HTR-8/SVneo (cell line): ENCODE data around the gene CDKAL1.
"Not testable (repeated sequence)": the region's sequence is repeated elsewhere in the genome, so short reads cannot be mapped to it uniquely, and the experiment has no call there.

Experiments
- DNase-seq: peaks from one replicate; pipeline ENCODE4 v3.0.0; 2011; ENCODE audit warnings: low spot score, mixed read lengths; ENCODE audit not compliant: insufficient read length
- FAIRE-seq: peaks from 2 replicates; lab custom pipeline; 2011; peaks lifted over from hg19 to GRCh38; lab: Jason Lieb, UNC

CDKAL1 gene

DNA sequence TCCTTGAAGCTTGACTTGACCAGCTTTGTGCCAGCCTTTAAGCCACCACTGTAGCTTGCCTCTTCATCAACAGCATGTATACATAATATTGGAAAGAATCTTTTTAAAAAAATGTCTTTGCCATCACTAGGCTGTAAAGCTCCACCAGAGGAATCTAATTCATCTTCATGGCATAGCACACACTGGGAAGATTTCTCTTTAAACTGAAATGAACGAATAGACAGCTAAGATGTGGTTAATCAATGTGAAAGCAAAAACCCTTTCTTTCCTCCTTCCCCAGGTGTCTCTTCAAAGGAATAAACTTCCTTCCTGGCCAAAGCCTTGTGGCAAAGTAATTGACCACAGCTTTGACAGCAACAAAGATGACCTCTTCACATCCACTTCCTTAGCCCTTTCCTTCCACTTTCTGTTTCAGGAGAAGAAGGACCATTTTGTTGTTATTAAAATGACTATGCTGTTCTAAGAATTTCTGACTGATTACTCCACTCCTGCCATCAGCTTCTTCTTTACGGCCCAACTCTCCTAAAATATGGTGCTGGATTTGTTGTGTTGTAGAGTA, 630.6 kb downstream of the CDKAL1 start:
- no peak for DNase-seq
- FAIRE-seq = no peak

DNA sequence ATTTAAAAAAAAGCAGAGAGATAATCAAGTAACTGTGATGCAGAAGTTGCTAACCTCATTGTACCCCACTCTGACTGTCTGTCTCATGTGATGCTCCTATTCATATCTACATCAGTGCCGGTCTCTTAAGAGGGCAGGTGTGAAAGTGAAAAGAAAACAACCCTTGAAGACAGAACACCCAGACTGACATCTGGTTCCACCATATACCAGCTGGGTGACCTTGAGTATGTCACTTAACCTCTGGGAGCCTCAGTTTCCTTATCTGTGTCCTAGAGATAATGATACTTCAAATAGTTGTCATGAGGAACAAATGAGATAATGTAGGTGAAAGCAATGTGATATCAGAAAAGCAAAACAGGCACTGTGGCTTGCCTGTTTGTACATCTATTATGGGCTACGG, 632.5 kb downstream of the CDKAL1 start:
- no peak for FAIRE-seq
- DNase-seq = no peak

DNA sequence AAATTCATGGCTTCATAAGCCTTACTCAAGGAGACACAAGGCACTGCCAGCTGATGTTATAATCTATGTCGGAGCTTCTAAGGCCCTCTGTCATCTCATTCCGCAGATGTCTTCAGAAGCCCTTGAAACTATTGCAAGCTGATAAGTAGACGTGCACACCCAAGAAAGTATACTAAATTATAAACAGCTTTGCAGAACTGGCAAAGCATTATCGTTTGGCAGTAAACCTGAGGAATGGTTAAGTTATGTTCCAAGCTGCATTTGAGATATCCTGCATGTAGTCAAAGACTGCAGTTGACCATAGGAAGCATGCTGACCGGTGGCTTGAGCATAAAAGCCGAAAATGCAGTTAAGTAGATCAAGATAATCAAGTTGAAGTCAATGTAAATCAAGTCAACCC, 633.5 kb downstream of the CDKAL1 start:
- FAIRE-seq = no peak
- no peak for DNase-seq

DNA sequence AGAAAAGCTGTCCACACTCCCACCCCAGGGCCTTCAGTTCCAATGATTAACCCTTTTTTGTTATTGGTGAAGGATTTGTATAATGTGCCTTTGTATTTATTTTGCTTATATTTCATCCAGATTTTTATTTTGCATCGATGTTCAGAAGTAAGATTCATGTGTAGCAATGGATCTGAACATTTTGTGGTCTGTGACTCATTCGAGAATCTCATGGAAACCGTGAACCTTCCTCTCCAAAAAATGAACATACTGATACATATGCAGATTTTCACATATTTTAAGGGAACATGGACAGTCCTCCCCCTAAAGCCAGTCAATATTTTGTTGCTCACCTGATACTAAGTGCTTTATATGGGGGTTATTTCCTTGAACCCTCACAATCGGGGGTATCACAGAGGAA, 637.5 kb downstream of the CDKAL1 start:
- DNase-seq (no peak), FAIRE-seq (no peak)

DNA sequence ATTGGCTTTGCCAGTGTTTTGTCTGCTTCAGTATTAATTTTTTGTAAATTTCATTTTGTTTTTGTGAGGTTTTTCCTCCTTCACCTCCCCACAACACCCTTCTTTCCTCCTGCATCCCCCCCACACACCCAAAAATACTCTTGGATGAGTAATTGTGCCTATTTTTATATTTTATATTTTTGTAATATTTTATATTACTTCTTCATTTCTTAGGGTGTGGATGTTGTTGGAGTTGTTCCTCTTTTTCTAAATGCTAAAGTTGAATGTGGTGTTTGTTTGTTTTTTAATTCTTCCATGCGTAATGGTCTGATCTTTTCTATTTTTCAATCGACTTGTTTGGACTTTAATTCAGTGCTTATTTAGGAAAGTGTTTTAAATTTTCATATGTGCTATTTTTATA, 638.8 kb downstream of the CDKAL1 start:
- FAIRE-seq (no peak), DNase-seq (no peak)

DNA sequence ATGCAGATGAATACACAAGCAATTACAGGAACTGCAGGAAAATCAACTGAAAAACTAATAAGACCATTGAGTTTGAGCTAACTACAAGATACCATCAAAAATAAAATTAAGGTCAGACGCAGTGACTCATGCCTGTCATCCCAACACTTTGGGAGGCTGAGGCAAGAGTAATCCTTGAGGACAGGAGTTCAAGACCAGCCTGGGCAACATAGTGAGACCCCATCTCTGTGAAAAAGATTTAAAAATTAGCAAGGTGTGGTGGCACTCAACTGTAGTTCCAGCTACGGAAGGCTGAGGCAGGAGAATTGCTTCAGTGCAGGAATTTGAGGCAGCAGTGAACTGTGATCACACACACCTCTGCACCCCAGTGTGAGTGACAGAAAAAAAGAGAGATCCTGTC, 639.4 kb downstream of the CDKAL1 start:
- FAIRE-seq (no peak), DNase-seq (no peak)

DNA sequence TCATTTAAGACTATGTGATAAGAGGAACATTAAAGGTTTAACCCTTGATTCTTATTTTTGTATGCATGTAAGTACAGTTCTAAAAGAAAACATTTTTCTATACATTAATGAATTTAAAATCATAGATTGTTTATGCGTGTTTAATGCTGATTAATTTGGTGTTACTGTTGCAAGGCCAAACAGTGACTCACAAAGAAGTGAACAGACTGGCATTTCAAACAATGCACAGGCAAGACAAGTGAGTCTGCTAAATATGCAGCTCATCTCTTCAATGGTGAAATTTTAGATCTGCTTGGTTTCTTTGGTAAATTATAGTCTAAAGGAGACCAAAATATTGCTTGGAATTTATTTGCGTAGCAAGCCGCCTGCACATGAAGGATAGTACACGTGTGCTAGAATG, 641.9 kb downstream of the CDKAL1 start:
- DNase-seq (no peak), FAIRE-seq (no peak)

DNA sequence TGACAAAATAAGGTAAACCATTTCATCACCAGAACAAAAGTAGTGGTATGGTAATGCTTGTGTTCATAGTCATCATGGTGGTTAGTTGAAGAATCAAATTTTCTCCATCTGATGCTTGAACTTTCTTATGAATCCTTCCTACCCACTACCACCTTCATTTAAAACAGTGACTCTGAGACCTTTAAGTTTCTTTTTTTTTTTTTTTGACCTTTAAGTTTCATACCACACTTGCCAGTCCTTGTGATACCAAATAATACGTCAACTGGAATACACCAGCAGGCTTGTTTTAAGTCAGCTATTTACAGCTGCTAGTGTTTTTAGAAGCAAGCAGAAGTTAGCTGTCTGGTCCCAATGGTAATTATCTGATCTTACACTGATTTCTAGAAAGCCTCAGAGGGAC, 645.9 kb downstream of the CDKAL1 start:
- no peak for FAIRE-seq
- DNase-seq = no peak

DNA sequence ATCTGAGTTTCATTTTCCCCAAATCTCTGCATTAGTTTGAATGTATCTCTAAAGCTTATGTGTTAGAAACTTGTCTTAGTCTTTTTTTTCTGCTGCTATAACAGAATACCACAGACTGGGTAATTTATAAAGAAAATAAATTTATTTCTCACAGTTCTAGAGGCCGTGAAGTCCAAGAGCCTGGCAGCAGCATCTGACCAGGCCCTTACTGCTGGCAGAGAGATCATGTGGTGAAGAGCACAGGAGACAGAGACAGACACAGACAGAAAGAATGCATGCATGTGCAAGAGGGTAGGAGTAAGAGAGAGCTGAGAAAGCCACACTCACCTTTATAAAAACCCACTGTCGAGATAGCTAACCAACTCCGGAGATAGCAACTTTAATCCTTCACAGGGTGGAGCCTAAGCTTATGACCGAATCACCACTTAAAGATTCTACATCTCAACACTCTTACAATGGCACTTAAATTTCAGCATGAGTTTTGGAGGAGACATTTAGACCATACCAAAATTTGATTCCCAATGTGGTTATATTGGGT, 646.6 kb downstream of the CDKAL1 start:
- FAIRE-seq (no peak), DNase-seq (no peak)

DNA sequence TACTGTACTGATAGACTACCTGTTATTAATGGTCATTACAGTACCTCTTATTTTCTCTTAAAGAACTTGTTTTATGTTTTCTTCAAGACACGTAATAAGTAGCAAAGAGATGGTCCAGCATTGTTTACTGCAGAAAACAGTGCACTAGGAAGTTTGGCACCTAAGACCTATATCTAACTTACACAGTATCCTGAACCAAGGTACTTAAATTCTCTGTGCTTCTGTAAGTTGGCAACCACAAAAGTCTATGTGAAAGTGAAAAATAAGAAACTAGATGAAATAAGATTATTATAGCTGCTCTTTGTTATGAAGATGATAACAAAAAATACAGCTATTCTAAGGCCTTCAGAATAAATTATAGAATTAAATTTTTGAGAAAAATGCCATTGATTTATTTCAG, 647.6 kb downstream of the CDKAL1 start:
- no peak for DNase-seq
- FAIRE-seq = no peak

DNA sequence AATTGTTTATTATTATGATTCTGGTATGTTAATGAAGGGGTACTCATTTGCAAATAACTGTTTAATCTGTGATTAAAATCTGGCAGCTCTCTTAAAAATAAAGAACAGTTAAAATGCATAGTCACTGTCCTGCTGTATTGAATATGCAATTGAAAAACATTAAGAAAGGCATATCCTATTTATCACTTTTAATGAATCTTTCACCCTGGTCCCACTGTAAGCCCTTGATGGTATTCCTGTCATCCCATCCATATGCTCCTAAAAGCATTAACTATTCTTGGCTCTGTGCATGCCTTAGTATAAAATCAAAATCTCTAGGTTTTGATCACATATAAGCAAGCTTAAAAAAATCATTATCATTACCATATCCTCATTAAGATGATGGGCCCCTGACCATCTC, 648.3 kb downstream of the CDKAL1 start:
- FAIRE-seq (no peak), DNase-seq (no peak)

DNA sequence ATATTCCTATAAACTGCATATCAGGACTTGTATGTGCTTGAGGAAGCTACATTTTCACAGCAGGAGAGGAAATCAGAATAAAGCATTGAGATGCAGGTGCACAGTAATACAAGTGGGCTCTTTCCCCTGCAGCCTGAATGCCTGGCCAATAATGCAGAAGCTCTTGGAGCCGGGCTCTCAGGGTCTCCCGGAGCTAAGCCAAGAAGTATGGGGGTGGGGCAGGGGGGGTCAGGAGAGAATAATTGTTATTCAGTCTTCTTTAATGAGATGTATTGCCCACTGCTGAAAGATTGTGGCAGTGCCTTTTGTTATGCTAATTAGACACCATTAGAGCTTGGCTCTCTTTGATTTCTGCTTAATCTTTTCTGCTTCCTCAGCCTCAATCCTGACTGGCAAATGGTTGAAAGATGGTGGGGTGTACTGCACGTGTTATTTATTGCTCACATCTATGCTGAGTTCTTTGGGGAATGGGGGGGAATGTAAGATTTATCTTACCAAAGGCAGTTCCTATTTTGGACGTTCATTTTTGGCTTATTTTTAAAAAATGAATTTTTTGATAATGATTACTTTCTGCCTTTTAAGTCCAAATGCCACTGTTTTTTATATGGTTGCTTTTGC, 651.7 kb downstream of the CDKAL1 start:
- DNase-seq (no peak), FAIRE-seq (no peak)

DNA sequence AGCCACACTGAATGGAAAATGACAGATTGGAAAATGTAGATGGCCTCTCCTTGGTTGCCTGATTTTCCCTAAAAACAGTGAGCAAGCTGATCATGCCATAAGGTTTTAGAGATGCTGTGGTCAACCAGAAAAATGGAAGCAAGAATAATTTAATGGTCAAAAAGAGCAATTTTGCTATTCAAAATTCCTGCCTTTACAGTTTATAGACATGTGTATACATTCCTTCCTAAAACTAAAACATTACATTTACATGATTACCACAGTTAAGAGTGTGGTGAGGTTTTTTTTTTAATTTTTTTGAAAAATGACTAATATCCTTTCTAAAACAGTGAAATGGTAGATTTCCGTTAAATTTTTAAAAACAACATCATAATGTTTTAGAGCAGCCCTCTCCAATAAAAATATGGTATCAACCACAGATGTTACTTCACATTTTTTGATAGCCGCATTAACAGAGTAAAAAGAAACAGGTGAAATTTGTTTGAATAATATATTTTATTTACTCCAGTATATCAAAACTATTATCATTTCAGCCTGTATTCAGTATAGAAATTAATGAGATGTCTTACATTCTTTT, 652.3 kb downstream of the CDKAL1 start:
- FAIRE-seq (no peak), DNase-seq (no peak)

DNA sequence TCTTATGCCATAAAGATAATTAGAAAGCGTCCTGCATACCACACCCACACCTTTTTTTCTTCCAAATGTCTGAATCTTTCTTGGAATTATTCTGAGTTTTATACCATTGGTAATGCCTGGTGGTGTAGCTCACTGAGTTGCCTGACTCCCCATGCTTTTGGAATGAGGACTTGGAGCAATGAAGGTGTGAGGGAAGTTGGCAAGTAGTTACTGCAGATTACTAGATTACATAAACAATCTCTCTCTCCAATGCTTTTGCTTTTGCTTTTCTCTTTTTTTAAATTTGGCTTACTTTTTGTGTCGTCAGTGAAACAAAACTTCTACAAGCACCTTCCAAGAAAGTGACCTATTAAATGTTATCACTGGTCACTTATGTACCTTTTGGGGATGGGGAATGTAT, 653.2 kb downstream of the CDKAL1 start:
- FAIRE-seq = no peak
- DNase-seq = no peak

DNA sequence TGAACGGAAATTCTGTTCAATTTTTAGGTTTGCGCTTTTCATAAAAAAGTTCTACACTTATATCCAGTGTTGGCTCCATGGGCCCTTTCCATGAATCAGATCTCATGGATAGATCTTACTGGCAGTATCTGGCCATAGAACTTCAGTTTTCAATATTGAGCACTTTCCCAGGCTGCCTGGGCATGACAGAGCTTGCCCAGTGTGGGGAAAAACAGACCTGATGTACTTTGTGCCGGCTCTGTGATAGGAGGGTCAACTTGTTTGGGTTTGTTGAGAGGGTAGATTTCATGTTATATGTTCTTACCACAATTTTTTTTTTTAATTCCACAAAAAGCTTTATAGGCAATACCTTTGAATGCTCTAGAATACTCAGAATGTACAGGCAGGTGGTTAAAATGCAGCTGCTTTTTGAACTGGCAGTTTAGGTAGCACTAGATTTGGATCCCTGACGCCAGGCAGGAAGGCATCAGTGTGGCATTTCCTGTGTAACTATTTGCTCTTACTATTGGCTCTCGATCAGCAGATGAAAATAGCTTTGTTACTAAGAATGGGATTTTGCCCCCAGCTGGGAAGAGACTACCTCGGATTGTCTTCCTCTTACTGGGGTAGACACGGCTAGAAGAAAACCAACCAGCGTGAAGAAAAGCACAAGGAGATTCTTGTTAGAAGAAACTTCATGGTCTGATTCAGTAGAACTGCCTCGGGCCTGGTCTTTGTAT, 654.4 kb downstream of the CDKAL1 start:
- no peak for FAIRE-seq
- DNase-seq = no peak

DNA sequence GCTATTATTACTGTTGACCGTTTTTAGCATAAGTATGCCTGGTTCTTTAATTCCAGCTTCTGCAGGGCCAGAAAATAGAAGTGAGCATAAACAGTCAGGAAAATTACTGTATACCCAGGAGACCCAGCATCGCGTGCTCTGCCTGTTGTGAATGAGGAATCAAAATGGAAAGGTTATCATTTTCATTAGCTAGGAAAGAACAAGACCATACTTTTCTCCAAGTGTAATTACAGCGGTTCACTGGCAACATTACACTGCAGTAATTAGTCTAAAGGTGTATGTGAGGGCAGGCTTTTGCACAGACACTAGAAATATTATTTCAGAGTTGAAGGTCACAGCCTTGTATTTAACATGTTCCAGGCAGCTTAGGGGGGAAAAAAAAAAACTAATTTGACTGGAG, 655.5 kb downstream of the CDKAL1 start:
- FAIRE-seq = no peak
- no peak for DNase-seq

DNA sequence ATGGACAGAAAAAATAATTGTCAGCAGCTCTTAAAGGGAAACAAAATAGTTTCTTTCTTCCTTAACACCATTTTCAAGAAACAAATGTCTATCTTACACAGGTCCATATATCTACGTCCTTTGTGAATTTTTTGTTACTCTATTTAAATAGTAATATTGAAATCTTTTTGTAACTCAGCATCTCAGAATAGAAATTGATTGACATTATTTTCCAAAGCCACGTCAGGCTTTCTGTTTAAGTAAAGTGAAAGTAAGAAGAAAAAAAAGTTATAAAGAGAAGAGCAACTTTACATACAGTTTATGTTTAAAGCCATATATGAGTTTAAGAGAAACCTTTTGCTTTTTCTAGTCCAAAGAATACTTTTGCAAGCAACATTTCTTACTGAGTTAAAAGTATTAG, 656.4 kb downstream of the CDKAL1 start:
- no peak for DNase-seq
- FAIRE-seq = no peak

DNA sequence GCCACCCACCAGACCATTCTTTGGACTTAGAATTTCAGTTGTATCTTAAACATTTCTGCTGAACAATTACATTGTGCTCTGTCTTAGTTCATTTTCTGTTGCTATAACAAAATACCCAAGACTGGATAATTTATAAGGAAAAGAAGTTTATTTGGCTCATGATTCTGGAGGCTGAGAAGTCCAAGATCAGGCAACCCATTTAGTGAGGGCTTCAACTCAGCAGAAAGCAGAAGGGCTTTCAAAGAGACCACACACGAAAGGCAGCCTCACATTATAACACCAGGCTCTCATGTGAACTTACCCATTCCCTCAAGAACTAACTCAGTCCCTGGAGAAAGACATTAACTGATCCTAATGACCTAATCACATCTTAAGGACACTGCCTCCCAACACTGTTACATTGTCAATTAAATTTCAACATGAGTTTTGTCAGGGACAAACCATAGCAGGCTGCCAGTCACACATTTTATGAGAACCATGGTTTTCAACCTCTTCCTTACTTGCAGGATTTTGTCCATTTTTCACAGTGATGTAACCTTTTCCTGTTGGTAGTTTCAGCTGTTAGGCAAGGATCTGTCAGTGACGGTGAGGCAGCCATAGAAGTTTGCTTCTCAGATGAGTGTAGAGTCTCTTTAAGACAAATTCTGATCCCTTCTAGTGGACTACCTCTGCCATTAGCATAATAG, 659.7 kb downstream of the CDKAL1 start:
- DNase-seq = no peak
- FAIRE-seq = peak; percentile 20

DNA sequence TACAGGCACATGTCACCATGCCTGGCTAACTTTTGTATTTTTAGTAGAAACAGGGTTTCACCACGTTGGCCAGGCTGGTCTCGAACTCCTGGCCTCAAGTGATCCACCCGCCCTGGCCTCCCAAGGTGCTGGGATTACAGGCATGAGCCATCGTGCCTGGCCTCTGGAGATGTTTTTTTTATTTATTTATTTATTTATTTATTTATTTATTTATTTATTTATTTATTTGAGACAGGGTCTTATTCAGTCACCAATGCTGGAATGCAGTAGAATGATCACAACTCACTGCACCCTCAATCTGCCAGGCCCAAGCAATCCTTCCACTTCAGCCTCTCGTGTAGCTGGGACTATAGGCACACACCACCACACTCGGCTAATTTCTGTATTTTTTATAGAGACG, 661.0 kb downstream of the CDKAL1 start:
- FAIRE-seq, DNase-seq: not testable (repeated sequence)

DNA sequence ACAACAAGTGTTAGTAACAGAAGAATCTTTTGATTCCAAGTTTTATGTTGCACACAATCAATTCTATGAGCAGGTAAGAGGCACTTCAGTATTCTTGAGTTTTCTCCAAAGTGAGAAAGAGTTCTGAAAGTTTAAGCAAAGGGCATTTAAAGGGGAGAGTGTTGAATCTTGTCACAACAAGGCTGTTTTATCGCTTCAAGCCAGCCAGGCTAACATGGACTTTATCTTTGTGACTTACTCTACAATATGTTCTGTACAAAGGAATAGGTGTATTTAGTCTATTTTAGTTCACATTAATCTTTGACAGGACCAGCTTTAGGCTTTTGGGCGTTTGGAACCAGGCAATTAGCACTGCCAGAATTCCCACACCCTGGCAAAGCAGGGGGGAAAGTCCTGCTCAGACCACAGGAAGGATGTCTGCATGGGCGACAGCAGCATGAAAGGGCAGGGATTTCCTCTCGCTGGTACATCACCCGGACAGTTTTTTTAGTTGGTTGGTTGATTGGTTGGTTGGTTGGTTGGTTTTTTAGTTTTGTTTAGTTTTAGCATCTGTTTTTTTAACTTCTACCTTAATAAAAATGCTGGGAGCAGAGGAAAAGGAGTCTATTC, 663.9 kb downstream of the CDKAL1 start:
- no peak for DNase-seq
- no peak for FAIRE-seq
